Measurements from ENCODE around the gene TIMM23.
"Not testable (repeated sequence)": the region's sequence is repeated elsewhere in the genome, so short reads cannot be mapped to it uniquely, and the experiment has no call there.

The TIMM23 gene

DNA sequence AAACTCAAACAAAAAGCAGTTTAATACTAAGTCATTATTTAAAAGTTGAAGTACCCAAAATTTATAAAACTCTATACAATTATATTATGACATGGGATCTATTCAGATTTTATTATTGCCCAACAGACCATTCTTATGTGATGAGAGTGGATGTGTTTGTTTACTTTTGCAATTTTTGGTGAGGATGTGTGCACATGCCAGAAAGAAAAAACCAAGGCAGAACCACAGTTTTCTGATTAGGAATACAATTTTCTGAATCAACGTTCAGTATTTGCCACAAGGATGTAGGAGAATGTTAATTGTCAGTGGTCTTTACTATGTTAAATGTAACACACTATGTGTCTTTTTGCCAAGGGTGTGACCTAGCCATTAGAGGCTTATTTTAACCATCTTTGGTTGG lies 9.1 kb downstream of the TIMM23 start:
- DNase-seq (ENCODE audit: low read depth in 1 of 2, low spot score in 1 of 2); in situ Hi-C loops (cut with HindIII; ENCODE audit: low pct_unique_long_range_greater_than_20kb, low sequenced_read_pairs): not testable (repeated sequence)

DNA sequence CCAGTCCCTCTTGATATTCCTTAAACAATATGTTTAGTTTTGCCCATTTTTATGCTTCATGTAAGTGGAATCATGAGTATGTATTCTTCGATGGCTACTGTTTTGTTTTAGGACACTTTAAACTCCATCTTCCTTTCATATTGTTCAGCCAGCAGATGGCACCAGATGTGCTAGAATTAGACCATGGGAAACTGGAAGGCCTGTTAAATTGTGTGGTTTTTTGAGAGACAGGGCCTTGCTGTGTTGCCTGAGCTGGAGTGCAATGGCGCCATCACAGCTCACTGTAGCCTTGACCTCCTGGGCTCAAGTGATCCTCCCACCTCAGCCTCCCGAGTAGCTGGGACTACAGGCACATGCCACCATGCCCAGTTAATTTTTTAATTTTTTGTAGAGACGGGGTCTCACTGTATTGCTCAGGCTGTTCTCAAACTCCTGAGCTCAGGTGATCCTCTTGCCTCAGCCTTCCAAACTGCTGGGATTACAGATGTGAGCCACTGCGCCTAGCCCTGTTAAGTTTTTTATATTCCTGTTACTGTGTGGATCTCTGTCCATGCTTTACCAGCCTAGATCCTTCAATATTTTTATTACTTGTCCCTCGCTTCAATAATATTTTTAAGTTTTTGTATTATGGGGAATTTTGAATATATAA lies 11.4 kb downstream of the TIMM23 start:
- in situ Hi-C loops (cut with HindIII; ENCODE audit: low pct_unique_long_range_greater_than_20kb, low sequenced_read_pairs): not testable (repeated sequence)
- DNase-seq (ENCODE audit: low read depth in 1 of 2, low spot score in 1 of 2): peak in 1 of 2 experiments; percentile 76

DNA sequence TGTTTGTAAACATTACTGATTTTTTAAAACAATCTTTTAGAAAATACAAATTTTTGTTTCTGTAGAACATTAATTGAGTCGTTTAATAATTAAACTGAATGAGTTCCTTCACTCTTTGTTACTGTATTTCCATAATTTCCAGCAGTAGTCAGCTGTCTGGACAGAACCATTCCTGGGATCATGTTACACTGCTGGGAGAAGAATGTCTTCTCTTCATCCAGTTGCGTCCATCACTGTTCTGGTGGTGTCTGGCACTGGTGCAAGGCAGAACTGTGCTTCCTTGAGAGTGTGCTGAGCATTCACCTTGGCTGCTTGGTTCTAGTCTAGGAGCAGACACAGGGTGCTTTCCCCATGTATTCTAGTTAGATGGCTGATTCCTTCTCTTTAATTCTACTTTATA lies 12.2 kb downstream of the TIMM23 start:
- DNase-seq (ENCODE audit: low read depth in 1 of 2, low spot score in 1 of 2); in situ Hi-C loops (cut with HindIII; ENCODE audit: low pct_unique_long_range_greater_than_20kb, low sequenced_read_pairs): not testable (repeated sequence)

DNA sequence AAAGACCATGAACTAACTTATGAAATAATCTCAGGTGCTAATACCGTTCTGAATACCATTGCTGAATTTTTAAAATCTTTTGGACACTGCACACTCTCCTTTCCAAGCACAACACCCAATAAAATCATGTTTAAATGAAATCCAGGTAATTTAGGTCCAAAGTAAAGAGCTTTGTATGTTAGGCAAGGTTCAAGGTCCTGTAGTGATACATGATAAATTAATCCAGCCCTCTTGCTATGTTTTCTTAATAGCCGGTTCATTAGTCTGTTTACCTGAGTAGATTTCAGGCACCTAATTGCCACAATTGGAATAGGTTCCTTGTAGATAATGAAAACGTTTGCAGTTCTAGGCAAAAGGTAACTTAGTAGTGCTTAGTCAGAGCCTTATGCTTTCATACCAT lies 13.3 kb downstream of the TIMM23 start:
- DNase-seq (ENCODE audit: low read depth in 1 of 2, low spot score in 1 of 2); in situ Hi-C loops (cut with HindIII; ENCODE audit: low pct_unique_long_range_greater_than_20kb, low sequenced_read_pairs): not testable (repeated sequence)

DNA sequence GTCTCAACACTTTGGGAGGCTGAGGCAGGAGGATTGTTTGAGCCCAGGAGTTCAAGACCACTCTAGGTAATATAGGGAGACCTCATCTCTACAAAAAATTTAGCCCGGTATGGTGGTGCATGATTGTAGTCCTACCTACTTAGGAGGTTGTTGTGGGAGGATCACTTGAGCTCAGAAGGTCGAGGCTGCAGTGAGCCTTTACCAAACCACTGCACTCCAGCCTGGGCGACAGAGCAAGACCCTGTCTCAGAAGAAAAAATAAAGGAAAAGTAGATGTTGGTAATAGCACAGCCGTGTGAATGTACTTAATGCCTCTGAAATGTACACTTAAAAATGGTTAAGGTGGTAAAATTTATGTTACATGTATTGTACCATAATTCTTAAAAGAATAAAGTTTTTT lies 25.3 kb downstream of the TIMM23 start:
- in situ Hi-C loops (cut with HindIII; ENCODE audit: low pct_unique_long_range_greater_than_20kb, low sequenced_read_pairs): no loop called here
- TF ChIP-seq JUND (IDR thresholded peaks at IDR 0.05; ENCODE audit: low read depth): no peak
- DNase-seq (ENCODE audit: low read depth in 1 of 2, low spot score in 1 of 2): no peak

DNA sequence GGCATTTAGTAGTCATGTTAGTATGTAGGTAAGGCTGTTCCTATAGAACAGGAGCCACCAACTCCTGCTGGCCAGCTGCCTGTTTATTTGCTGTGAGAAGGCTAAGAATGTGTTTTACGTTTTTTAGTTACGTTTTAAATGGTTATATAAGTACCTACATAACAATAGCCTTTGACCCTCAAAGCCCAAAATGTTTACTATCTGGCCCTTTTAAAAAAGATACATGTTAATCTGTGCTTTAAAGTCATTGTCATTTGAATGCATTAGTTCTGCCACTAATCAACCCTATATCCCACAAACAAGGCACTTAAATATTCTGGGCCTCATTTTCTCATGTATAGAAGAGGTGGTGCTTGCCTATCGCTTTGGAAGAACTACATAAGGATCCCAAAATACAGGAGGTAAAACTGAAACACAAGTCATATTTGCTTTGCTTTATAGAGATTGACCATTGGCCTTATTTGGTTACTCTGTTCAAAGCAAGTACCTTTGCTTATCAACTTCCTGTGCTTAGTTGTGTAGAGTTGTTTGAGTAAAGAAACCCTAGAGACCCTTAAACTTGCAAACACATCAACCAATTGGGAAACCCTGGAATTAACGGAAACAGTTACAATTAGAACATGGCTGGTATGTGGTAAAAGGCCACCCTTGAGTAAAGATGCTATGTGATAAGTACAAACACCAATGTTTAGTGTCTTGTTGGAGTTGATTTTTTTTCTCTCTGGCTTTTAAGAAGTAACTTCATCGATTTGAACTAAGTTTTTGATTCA lies 25.9 kb downstream of the TIMM23 start:
- TF ChIP-seq JUND (IDR thresholded peaks at IDR 0.05; ENCODE audit: low read depth): no peak
- in situ Hi-C loops (cut with HindIII; ENCODE audit: low pct_unique_long_range_greater_than_20kb, low sequenced_read_pairs): no loop called here
- no peak for DNase-seq (ENCODE audit: low read depth in 1 of 2, low spot score in 1 of 2)

DNA sequence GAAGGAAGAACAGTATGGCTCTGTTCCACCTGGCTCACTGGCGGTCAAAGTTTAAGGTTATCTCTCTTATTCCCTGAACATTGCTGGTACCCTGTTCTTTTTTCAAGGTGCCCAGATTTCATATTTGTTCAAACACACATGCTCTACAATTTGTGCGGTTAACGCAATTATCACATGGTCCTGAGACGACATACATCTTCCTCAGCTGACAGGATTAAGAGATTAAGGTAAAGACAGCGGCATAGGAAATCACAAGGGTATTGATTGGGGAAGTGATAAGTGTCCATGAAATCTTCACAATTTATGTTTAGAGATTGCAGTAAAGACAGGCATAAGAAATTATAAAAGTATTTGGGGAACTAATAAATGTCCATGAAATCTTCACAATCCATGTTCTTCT lies 27.7 kb downstream of the TIMM23 start:
- DNase-seq (ENCODE audit: low read depth in 1 of 2, low spot score in 1 of 2); in situ Hi-C loops (cut with HindIII; ENCODE audit: low pct_unique_long_range_greater_than_20kb, low sequenced_read_pairs): not testable (repeated sequence)

DNA sequence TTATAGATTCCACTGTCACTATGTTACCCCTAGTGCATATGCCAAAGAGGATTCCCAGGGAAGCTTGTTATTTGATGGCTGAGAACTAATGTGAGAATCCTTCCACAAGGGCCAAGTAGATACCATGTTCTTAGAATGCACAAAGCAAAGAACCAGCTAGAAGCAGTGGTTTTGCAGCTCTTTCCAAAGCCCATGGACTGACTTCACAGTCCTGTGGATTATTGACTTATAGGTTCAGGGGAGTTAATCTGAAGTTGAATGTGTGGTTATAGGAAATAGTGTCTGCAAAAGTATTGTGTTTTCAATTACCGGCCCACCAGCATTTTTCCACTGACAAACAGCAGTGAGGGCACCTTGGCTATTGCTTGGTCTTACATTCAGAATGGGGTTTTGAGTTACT lies 28.2 kb downstream of the TIMM23 start:
- no peak for TF ChIP-seq JUND (IDR thresholded peaks at IDR 0.05; ENCODE audit: low read depth)
- in situ Hi-C loops (cut with HindIII; ENCODE audit: low pct_unique_long_range_greater_than_20kb, low sequenced_read_pairs): no loop called here
- no peak for DNase-seq (ENCODE audit: low read depth in 1 of 2, low spot score in 1 of 2)

DNA sequence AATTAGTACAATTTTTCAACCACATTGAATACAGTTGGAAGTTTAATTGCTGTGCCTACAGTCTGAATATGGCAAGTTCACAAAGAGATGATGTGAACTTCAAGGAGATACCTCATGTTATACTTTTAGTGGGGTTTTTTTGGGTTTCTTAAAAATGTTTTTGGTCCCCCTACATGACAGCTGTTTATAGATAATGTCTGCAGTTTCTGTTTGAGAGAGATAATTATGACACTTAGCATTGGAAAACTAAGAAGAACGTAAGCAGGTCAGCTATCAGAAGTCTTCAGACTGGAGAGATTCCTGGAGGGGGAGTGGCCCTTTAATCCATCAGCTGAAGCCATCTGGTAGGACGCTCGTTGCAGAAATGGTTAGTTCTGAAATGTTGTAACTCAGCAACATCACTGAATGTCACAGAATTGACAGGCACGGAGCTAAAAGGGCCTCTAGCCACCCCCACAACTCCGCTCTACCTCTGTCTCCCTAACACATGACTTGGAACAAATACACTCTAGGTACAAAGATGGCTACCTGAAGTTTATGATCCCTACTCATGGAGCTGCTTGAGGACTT lies 29.0 kb downstream of the TIMM23 start:
- DNase-seq (ENCODE audit: low read depth in 1 of 2, low spot score in 1 of 2): no peak
- no peak for TF ChIP-seq JUND (IDR thresholded peaks at IDR 0.05; ENCODE audit: low read depth)
- in situ Hi-C loops (cut with HindIII; ENCODE audit: low pct_unique_long_range_greater_than_20kb, low sequenced_read_pairs): no loop called here

DNA sequence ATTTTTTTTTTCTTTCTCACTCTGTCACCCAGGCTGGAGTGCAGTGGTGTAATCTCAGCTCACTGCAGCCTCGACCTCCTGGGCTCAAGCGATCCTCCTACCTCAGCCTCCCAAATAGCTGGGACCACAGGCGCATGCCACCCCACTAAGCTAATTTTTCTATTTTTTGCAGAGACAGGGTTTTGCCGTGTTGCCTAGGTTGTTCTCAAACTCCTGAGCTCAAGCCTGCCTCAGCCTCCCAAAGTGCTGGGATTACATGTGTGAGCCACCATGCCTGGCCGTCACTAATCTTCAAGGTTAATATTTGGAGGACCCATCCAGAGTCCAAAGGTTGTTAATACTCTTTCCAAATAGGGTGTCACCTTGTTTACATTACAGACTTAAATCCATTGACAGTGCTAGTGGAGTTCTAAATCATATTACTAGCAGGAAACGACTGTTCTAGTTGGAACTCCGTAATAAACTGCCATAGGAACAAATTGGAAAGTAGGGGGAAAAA lies 29.9 kb downstream of the TIMM23 start:
- DNase-seq (ENCODE audit: low read depth in 1 of 2, low spot score in 1 of 2); in situ Hi-C loops (cut with HindIII; ENCODE audit: low pct_unique_long_range_greater_than_20kb, low sequenced_read_pairs): not testable (repeated sequence)

DNA sequence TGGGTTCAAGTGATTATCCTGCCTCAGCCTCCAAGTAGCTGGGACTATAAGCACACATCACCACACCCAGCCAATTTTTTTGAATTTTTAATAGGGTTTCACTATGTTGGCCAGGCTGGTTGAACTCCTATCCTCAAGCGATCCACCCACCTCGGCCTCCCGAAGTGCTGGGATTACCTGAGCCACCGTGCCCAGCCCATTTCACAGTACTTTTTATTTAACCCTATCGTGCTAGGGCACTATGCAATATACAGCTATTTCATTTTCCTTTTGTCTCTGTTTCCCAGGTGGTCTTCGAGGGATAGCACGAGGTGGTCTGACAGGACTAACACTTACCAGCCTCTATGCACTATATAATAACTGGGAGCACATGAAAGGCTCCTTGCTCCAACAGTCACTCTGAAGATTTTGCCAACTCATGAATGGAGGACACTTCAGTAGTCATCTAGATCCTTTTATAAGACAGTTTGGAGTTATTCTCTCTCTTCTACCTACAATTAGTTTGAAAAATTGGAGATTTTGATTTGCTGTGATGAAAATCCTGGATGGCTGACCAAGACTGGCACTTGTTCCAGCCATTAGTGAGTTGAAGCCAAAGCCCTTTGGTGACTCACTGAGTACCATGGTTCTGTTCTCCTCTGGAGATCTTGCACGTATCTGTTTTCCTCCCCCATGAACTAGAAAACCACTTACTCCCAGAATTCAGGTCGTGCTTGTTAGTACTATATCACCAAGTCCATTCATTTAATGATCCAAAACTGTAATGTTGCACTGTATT lies 30.8 kb downstream of the TIMM23 start:
- in situ Hi-C loops (cut with HindIII; ENCODE audit: low pct_unique_long_range_greater_than_20kb, low sequenced_read_pairs): no loop called here
- TF ChIP-seq JUND (IDR thresholded peaks at IDR 0.05; ENCODE audit: low read depth): no peak
- DNase-seq (ENCODE audit: low read depth in 1 of 2, low spot score in 1 of 2): no peak

DNA sequence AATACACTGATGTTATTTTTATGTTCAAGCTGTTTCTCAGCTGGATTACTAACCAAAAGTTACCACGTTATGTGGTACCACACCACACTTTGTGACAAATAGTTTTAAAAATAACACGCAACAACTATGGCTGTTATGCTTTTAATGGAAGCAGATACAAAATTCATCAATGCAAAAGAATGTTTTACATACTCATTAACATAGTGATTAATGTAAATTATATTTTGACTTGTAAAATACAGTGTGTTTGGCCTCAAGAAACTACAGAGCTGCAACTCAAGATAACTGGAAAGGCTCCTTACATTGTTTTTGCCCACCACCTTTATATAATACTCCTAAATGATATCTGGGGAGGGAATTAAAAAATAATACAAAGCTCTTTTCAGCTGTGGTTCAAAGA lies 32.7 kb downstream of the TIMM23 start:
- no peak for TF ChIP-seq JUND (IDR thresholded peaks at IDR 0.05; ENCODE audit: low read depth)
- in situ Hi-C loops (cut with HindIII; ENCODE audit: low pct_unique_long_range_greater_than_20kb, low sequenced_read_pairs): no loop called here
- no peak for DNase-seq (ENCODE audit: low read depth in 1 of 2, low spot score in 1 of 2)

DNA sequence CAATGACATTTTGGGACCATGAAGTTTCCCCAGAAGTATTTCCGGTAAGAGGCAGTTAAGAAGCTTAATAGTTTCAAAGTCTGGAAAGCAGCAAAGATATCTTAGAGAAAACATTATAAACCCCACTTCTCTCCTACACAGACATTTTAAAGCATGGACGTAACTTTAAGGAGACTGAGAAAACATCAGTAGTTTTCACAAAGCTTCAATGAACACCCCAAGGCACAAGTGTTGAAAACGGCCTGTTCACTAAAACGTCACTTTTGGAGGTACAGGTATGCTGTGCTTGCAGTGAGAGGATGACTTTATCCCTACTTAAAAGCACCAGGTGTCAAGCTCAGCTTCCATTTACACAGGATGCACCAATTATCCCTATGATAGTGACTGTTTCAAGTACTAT lies 33.1 kb downstream of the TIMM23 start:
- no peak for TF ChIP-seq JUND (IDR thresholded peaks at IDR 0.05; ENCODE audit: low read depth)
- no peak for DNase-seq (ENCODE audit: low read depth in 1 of 2, low spot score in 1 of 2)
- in situ Hi-C loops (cut with HindIII; ENCODE audit: low pct_unique_long_range_greater_than_20kb, low sequenced_read_pairs): no loop called here
